ENCODE measurements around the gene TMBIM6. TPM values are rescaled to one million over a fixed set of nuclear protein-coding genes. Genes with fewer than 3 reads are reported as not detected.

The TMBIM6 gene
- total RNA-seq, 4 donors from 2014 or later: 228 to 395 (median 322) TPM

- no peaks in the 10 kb centered on the region for H3K4me1 ChIP-seq
- TF ChIP-seq CTCF (IDR thresholded peaks at IDR 0.05): no peak
- no peak for TF ChIP-seq POLR2AphosphoS5 (IDR thresholded peaks at IDR 0.05)
- no peak for TF ChIP-seq POLR2A (IDR thresholded peaks at IDR 0.05; ENCODE audit: low read depth)
- TF ChIP-seq EP300 (IDR thresholded peaks at IDR 0.05): no peak
- DNase-seq (ENCODE audit: extremely low spot score): no peak
- WGBS: 87% methylated on average over 4 of the region's 11 CpGs
- no peak overlapping the region for H3K4me3 ChIP-seq
- H3K27ac ChIP-seq (replicated peaks in 1 of 4): no peak overlapping the region
- H3K9me3 ChIP-seq: no peaks in the 10 kb centered on the region
- no peaks in the 10 kb centered on the region for H3K27me3 ChIP-seq
- peaks cover 14 to 83% (median 77%) of the 10 kb centered on the region in 4 donors for H3K36me3 ChIP-seq
- intact Hi-C loops (cut with DNase I): no loop called here
Measured at GRCh38 chr12:49792976-49793580, 51.7 kb downstream of the TMBIM6 start.

- intact Hi-C loops (cut with DNase I): no loop called here
- Histone ChIP-seq H3K4me3 (no peak overlapping the region), H3K36me3 (peaks cover 14 to 89% (median 82%) of the 10 kb centered on the region in 4 donors), H3K9me3 (no peaks in the 10 kb centered on the region), H3K27me3 (no peaks in the 10 kb centered on the region), H3K27ac (replicated peaks in 1 of 4) (no peak overlapping the region), H3K4me1 (no peaks in the 10 kb centered on the region)
- no peak for TF ChIP-seq CTCF (IDR thresholded peaks at IDR 0.05)
- no peak for TF ChIP-seq EP300 (IDR thresholded peaks at IDR 0.05)
- TF ChIP-seq POLR2AphosphoS5 (IDR thresholded peaks at IDR 0.05): no peak
- no peak for TF ChIP-seq POLR2A (IDR thresholded peaks at IDR 0.05; ENCODE audit: low read depth)
- no peak for DNase-seq (ENCODE audit: extremely low spot score)
- 86% methylated on average over 9 of the region's 9 CpGs for WGBS
Measured at GRCh38 chr12:49793620-49794019, 52.3 kb downstream of the TMBIM6 start.

GRCh38 chr12:49794021-49794420 is 52.7 kb downstream of the TMBIM6 start:
- no peak for TF ChIP-seq POLR2A (IDR thresholded peaks at IDR 0.05; ENCODE audit: low read depth)
- no peak for TF ChIP-seq EP300 (IDR thresholded peaks at IDR 0.05)
- no peak for TF ChIP-seq CTCF (IDR thresholded peaks at IDR 0.05)
- TF ChIP-seq POLR2AphosphoS5 (IDR thresholded peaks at IDR 0.05): no peak
- 93% methylated on average over 4 of the region's 5 CpGs for WGBS
- Histone ChIP-seq H3K36me3 (peaks cover 14 to 93% (median 86%) of the 10 kb centered on the region in 4 donors), H3K9me3 (no peaks in the 10 kb centered on the region), H3K4me3 (no peak overlapping the region), H3K4me1 (no peaks in the 10 kb centered on the region), H3K27ac (replicated peaks in 1 of 4) (no peak overlapping the region), H3K27me3 (no peaks in the 10 kb centered on the region)
- DNase-seq (ENCODE audit: extremely low spot score): no peak
- intact Hi-C loops (cut with DNase I): no loop called here

- no peak for DNase-seq (ENCODE audit: extremely low spot score)
- H3K4me1 ChIP-seq: no peaks in the 10 kb centered on the region
- TF ChIP-seq CTCF (IDR thresholded peaks at IDR 0.05): no peak
- TF ChIP-seq EP300 (IDR thresholded peaks at IDR 0.05): no peak
- no peak for TF ChIP-seq POLR2A (IDR thresholded peaks at IDR 0.05; ENCODE audit: low read depth)
- no peak for TF ChIP-seq POLR2AphosphoS5 (IDR thresholded peaks at IDR 0.05)
- H3K27me3 ChIP-seq: no peaks in the 10 kb centered on the region
- intact Hi-C loops (cut with DNase I): no loop called here
- peaks cover 14 to 96% (median 90%) of the 10 kb centered on the region in 4 donors for H3K36me3 ChIP-seq
- H3K4me3 ChIP-seq: no peak overlapping the region
- H3K9me3 ChIP-seq: no peaks in the 10 kb centered on the region
- 90% methylated on average over 11 of the region's 32 CpGs for WGBS
- no peak overlapping the region for H3K27ac ChIP-seq (replicated peaks in 1 of 4)
Measured at GRCh38 chr12:49794811-49795653, 53.7 kb downstream of the TMBIM6 start.

All from esophagus muscularis mucosa (tissue), 4 donors.